Testis (tissue), 2 donors: ENCODE results near the gene VPS54.

Experiments used
- POLR2A ChIP-seq: fragments of 450-650 bp; IDR thresholded peaks from one replicate; pipeline ENCODE4 v1.6.1; 2017; ENCODE audit warnings: antibody characterized with exemption, mild to moderate bottlenecking, moderate library complexity
- TF ChIP-seq, protein P1 (sequence below), 3 experiments: fragments of 450-650 bp in 2 of 3; fragments of 200-600 bp in 1 of 3; sonication (generic) in 1 of 3; IDR thresholded peaks; one replicate each; pipeline ENCODE4 v1.5.1; 2016 to 2019; ENCODE audit warnings: antibody characterized with exemption in 3 of 3, mild to moderate bottlenecking in 2 of 3, moderate library complexity in 1 of 3

DNA sequence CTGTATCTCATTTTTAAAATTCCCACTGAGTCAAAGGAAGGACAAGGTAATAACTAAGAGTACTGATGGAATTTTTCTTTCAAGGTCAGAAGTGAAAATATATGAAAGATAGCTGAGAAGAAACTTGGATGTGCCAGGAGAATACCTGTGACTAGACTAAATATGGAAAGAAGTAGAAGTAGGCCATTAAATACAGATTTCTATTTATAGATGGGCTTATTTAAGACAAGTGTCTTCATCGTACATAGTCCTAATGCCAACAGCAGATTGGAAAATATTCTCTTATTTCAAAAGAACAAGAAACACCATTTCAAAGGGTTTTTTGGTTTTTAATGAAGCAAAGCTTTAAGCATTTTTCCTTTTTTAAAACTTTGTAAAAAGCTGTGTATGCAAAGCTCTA, 155.5 kb downstream of the VPS54 start:
- TF ChIP-seq, protein P1, sequence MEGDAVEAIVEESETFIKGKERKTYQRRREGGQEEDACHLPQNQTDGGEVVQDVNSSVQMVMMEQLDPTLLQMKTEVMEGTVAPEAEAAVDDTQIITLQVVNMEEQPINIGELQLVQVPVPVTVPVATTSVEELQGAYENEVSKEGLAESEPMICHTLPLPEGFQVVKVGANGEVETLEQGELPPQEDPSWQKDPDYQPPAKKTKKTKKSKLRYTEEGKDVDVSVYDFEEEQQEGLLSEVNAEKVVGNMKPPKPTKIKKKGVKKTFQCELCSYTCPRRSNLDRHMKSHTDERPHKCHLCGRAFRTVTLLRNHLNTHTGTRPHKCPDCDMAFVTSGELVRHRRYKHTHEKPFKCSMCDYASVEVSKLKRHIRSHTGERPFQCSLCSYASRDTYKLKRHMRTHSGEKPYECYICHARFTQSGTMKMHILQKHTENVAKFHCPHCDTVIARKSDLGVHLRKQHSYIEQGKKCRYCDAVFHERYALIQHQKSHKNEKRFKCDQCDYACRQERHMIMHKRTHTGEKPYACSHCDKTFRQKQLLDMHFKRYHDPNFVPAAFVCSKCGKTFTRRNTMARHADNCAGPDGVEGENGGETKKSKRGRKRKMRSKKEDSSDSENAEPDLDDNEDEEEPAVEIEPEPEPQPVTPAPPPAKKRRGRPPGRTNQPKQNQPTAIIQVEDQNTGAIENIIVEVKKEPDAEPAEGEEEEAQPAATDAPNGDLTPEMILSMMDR (IDR thresholded peaks at IDR 0.05): no peak
- no peak for TF ChIP-seq POLR2A
